K562 treated with DMSO at 1 percent for 4 hours (cell line): Measurements from ENCODE around the gene MACROD2. TPM values are rescaled to one million over a fixed set of nuclear protein-coding genes. Genes with fewer than 3 reads are reported as not detected.

Experiments
- total RNA-seq: library from RNA; unstranded; fragments of 300-600 nt; gene quantifications from 2 replicates; pipeline ENCODE4 v1.2.3, GENCODE V29; 2022; ENCODE audit not compliant: insufficient read depth

MACROD2 gene
- not detected in 2 replicates for total RNA-seq

DNA sequence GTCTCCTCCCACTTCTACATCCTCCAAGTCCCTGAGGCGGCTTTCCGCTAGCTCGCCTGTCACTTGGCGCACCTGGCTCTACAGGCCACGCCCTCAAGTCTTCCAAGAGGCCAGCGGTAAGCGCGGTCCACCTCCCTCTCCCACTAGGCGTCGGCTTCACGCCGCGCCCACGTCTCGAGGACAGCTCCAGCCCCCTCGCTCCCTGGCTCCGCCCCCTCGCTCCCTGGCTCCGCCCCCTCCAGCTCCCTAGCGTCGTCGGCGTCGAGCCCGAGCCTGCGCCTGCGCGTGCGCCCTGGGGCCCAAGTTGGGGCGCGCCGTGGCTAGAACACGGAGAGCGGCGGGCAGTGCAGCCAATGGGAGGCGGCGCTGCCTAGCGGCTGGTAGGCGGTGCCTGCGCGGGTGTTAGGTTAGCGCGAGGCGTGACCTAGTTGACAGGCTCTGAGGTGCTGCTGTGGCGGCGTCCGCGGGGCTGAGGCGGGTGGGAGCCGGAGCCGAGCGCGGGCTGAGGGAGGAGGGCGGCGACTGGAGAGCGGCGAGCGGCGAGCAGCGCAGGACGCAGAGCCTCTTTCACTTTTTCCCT lies at the start of gene MACROD2:
Gene MACROD2, plus strand, starts transcription at position 431 of the 580 bp plus-strand sequence.

GRCh38 chr20:13990465-13990864 lies 4.9 kb upstream of the MACROD2 start, which contains the start of gene SEL1L2:
SEL1L2 (minus strand) TSS chr20:13990614; CDS start chr20:13990534, 80 bp downstream.

DNA sequence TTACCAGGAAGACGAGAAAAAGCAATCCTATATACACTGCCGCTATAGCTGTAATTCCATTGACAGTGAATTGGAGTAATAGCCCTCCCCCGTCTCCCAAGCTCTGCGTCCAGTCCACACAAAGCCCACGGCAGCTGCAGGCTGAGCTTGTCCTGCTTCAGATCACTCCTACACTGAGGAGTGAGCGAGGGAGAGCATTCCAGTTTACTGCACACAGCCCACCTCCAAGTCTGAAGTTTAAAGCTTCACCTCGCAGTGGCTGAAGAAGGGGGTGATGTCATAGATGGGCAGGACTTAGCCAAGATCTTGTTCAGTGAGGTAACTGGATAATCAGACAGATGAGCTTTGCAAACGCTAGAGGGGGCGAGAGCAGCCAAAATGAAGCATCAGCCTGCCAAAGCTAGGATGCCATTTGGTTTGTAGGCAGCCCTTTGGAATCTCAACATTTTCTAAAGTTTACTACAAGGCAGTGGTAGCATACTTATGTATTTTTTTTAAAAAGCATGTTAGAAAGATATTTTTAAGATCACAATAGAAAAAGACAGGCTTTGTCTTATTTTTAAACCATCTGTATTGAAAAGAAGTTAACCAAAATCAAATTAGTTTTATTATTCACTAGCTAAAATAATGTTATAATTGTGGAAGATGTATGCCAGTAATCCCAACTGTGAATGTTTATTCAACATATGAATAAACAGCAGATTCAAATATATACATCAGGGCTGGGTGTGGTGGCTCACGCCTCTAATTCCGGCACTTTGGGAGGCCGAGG lies 342.3 kb downstream of the MACROD2 start, which contains the start of gene FLRT3:
Gene FLRT3, minus strand, starts transcription at position 213 of the 772 bp plus-strand sequence. CDS start 10,106 bp downstream, outside the sequence.

Other genes starting within 250 kb of the MACROD2 start
- 5.7 and 10.9 TPM in 2 replicates for gene ESF1, start 210.6 kb upstream of the MACROD2 start, total RNA-seq
- gene NDUFAF5, start 210.5 kb upstream of the MACROD2 start, total RNA-seq, result 6.0 and 10.9 TPM in 2 replicates
- not detected in 2 replicates for gene SEL1L2, start 4.9 kb upstream of the MACROD2 start, total RNA-seq